Stimulated activated CD4-positive, alpha-beta T cell treated with anti-CD3 and anti-CD28 coated beads, Interleukin-4, amount 100 ng/mL, for 1 hour (primary cell): ENCODE data around the gene ROPN1B.
A peak's percentile ranks its signal among the peaks of the same experiment; 100 is the strongest.
"Not testable (repeated sequence)": the region's sequence is repeated elsewhere in the genome, so short reads cannot be mapped to it uniquely, and the experiment has no call there.

Experiments used
- DNase-seq: peaks from one replicate; pipeline ENCODE4 v3.0.0-alpha.2; 2020

Gene ROPN1B

DNA sequence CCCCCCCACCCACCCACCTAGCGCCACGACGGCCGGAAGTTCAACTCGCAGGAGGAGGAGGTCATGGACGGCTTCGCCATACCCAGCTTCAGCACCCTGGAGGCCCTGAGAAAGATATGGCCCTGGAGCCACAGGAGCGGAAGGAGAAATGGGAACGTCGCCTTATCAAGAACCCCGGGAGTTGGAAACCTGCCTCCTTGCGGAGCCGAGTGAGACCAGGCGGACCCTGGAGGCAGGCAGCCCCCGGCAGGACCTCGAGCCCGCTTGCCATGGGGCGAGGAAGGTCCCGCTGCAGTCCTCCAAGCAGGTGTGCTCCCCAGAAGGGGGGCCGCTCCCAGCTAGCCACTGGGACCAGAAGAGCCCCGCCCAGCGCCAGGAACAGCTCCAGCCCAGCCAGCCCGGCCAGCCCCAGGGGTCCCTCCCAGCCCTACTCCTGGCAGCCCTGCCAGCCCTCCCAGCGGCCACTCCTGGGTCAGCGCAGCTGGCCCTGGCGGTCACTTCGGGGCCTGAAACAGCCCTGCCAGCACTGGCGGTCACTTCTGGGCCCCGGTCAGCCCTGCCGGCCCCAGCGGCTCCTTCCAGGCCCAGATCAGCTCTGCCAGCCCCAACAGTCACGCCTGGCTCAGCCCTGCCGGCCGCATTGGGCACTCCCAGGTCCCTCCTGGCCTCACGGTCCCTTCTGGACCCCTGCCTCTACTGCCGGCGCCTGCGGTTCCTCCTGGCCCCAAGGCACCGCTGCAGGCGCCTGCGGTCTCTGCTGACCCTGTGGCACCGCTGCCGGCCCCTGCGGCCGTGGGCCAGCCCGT is 10.3 kb upstream of the ROPN1B start:
- DNase-seq: no peak

DNA sequence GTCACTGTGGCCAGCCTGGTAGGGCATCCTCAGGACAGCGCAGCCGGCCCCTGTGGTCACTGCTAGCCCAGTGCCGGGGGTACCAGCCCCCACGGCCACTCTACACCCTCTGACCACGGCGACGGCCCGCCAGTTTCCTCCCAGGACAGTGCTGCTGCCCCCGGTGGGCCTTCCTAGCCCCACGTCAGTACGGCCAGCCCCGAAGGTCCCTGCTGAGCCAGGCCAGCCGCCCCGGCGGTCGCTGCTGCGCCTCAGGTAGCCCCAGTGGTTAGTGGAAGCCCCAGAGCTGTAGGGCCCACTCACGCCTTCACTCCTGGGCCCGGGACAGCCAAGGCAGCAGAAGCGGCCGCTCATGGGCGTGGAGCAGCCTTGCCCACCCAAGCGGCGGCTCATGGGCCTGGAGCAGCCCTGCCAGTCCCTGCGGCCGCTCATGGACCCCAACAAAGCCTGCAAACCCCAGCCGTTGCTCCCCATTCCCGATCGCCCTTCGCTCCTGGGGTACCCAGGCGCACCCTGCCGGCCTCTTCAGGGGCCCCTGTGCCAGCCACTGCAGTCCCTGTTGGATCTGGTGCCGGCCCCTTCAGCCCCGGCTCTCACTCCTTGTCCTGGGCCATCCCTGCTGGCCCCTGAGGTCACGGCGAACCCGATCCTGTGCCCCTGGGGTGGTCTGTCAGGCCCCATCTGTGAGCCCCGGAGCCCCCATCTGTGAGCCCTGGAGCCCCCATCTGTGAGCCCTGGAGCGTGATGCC is 9.5 kb upstream of the ROPN1B start:
- no peak for DNase-seq

DNA sequence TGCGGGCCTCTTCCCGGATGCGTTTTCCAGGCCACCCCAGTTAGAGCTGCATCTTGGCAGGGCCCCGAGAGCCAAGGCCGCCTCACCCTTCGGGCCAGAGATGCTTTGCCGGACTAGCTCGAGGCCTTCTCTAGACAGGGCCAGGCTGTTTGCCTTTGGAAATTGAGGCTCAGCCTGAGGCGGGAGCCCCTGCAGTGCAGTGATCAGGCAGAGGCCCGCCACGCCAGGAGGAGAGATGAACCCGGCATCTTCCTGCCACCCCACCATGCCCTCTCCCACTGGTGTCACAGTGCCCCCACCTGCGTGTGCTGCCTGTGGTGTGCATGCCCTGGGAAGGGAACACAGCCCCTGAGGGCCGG is 8.9 kb upstream of the ROPN1B start:
- DNase-seq: no peak

DNA sequence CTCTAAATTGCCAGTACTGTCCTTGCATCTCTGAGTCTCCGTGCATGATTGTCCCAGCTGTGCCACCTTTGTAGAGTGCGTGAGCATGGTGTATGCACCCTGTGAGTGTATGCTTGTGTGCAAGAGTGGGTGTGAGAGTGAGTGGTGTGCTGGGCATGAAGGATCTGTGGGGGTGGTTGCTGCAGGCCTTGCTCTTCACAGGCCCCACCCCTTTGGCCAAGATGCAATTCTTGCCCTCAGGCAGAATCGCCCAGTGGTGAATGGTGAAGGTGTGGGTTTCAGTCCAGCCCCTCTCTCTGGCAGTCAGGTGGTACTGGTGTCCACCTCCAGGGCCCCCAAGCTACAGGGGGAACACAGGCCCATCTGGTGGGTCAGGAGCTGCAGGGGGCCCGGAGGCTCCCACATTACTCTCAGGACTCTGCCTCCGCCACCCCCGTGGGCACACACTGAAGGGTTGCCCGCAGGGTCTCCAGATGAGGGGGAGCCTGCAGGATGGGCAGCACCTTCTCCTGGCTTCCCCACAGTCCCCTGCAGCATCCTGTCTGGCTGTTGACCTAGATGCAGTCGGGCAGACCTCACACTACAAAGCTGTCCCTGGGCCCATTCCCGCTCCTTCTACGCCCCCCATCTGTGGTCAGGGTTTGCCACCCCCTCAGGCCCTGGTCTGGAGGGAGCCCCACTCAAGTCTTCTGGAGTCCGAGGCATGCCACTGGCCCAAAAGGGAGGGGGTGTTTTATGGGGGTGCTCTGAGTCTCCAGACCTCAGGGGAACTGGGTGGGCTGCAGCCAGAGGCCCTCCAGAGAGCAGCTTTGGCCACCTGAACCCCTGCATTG is 8.3 kb upstream of the ROPN1B start:
- no peak for DNase-seq

DNA sequence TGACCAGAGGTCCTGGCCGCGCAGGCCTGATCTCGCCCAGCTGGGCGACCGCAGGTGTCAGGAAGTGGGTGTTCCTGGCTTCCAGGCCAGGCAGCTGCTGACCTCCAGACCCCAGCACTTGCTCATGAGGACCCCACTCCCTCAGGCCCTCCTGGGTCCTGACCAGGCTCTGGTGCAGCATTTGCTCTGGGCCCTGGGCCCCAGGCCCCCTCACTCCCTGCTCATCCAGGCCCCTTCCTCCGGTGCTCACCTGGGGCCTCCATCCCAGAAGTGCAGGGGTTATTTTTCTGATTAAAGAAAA is 7.7 kb upstream of the ROPN1B start:
- DNase-seq: no peak

DNA sequence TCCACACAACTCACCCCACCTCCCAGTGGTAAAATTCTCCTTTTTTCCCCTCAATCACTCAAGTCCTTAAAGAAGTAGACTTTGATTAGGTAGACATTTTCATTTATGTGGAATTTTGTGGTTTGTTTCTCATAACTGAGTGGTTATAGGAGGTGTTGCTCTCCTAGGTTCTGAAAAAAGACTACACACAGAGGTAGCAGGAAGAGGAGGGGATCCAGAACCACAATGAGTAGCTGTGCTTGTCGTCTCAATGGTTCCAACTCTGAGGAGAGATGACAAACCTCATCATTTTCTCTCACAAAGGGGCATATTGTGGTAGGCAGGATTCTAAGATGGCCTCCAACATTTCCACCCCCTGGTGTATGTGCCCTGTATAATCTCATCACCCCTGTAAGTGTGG is 5.1 kb upstream of the ROPN1B start:
- DNase-seq: not testable (repeated sequence)

DNA sequence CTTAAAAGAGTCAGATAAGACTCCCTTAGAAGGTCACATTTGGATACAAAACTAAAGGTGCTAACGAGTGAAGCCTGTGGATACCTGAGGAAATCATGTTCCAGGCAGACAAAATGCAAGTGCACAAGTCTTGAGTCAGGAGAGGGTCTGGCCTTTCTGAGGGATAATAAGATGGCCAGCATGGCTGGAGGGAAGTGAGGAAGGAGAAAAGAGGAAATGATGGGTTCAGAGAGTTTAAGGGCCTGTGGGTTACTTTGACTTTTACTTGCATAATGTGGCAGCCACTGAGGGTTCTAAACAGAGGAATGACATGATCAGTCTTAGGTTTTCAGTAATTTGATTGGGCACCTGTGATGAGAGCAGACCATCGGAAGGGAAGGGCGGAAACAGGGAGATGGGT is 3.5 kb upstream of the ROPN1B start:
- no peak for DNase-seq

DNA sequence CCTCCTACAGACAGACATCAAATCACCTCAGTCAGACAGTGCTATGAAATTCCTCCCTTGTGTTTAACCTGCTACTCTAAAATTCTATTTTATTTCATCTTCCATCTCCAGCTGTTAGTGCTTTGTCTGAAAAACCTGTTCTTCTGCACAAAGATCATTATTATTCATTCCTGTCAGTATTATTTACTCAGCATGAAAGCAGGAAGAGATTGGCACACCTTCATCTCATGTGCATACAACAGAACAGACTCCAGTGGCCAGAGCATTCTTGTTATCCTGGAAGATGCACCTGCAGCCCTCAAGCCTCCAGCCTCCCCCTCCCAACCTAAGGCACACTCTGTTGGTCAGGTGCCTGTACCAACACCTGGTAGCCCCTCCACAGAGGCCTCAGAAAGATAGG is 1.8 kb upstream of the ROPN1B start:
- DNase-seq: no peak

DNA sequence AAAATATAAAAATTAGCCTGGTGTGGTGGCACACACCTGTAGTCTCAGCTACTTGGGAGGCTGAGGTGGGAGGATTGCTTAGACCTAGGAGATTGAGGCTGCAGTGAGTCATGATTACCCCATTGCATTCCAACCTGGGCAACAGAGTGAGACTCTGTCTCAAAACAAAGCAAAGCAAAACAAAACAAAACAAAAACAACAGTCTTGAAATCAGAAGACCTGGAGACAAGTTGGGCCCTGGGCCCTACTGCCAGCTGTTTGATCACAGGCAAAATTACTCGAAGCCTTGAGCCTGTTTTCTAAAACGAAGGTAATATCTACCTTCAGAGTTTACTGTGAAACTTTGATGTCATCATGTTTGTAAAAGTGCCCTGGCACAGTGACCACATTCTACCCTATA is 857 bp upstream of the ROPN1B start:
- DNase-seq: not testable (repeated sequence)

DNA sequence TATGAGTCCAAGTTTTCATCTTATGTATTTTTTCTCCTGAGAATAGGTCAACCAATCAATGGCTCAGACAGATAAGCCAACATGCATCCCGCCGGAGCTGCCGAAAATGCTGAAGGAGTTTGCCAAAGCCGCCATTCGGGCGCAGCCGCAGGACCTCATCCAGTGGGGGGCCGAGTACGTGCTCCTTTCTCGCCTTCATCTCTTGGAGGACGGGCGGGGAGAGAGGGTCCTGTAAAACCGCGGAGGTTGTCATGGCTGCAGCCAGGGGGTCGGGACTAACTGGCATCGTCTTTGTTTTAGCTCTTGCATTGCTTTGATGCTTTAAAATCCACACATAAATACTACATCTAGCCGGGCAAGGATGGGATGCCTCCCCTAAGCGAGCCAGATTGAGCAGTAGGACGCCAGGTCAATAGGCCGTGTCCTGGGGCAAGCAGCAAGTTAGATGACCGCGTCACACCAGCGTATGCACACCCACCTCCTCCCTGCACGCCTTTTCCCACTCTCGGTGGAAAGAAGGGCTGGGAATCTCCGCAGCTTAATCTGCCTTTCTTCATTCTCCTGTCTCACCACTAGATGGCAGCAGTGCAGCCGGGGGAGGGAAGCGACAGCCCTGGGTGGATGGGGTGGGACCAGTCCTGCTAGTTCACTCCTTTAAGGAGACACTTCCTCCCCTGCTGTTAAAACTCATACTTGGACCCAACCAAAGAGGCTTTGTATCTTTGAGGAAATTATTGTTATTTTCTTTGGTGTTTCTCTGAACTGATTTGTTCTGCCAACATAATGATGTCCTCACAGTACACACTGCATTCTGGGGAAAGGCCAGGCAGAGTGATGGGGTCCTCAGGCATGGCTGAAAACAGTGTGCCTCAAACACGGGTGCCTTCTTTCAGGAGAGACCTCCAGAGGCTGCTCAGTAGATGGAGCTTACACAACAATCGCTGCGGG is 3.3 kb downstream of the ROPN1B start:
- DNase-seq: not testable (repeated sequence)

DNA sequence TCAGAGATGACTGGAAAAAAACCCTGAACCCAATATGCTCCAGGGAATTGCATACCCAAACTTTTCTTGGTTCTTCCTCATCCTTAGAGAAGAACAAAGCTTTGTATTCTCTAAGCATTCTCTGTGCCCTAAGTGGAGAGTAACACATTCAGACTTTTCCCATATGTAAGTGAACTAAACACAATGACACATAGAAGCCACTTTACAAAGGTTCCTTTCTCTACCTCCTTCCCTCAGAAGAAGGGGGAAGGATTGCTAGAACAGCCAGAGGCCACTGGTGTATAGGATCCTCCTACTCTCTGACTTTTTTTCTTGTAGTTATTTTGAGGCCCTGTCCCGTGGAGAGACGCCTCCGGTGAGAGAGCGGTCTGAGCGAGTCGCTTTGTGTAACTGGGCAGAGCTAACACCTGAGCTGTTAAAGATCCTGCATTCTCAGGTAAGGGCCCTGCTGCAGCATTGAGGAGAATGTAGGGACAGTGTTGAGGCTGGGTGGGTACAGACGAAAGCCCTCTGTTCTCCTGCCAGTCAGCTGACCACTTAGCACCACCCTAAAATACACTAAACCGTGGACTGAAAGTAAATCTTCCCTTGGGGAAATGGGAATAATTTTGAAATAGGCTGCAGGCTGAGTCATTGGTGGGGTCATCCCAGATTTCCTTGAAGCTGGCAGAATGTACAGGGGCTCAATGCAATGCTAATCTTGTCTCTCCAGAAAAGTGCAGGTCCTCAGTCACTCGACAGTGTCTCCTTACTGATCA is 6.4 kb downstream of the ROPN1B start:
- not testable (repeated sequence) for DNase-seq

DNA sequence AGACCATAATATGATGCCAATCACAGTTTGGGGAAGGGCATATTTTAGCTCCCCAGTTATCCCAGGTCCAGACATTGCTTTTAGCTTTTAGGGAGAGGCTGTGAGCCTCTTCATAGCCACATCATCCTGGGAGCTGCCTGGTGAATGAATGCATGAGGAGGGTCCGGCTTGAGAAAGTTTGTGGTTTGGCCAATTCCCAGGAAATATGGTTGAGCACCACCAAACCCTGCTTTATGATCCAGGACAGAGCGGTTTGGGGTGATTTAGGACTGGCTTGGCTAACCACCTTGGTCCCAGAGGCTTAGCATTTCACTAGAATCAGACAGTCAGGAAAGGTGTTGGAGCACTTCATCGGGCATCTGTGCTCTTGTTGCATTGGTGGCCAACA is 7.0 kb downstream of the ROPN1B start:
- not testable (repeated sequence) for DNase-seq

DNA sequence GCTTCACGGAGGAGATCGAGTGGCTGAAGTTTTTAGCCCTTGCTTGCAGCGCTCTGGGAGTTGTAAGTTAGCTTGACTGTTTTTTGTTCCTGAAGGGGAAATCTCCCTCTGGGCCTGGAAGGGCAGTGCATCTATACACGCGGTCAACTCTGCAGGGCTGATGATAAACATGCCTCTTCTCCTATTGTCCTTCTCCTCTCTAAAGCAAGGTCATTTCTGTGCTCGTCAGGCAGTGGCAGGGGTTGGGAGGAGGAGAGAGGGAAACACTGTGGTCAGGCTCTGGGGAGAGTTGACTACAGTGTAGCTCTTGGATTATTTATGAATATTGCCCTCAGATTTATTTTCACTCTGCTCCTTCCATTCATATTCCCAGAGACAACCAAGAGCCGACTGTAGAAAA is 8.1 kb downstream of the ROPN1B start:
- DNase-seq: not testable (repeated sequence)

DNA sequence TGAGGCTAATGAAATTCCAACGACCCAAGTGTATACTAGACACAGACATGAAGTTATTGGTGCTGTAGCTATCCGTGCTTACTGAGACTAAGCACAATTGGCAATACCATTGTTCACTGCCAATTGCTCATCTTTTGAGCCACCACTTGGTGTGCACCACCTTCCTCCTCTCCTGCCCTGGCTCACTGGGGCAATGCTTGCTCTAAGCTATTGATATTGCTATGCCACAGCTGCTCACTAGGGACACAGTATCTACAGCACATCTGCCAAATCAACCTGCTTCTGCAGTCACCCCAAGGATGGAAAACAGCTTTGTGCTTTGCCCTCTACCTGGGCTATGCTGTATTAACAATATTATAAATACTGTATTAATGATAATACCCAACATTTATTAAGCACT is 16.0 kb downstream of the ROPN1B start:
- not testable (repeated sequence) for DNase-seq

DNA sequence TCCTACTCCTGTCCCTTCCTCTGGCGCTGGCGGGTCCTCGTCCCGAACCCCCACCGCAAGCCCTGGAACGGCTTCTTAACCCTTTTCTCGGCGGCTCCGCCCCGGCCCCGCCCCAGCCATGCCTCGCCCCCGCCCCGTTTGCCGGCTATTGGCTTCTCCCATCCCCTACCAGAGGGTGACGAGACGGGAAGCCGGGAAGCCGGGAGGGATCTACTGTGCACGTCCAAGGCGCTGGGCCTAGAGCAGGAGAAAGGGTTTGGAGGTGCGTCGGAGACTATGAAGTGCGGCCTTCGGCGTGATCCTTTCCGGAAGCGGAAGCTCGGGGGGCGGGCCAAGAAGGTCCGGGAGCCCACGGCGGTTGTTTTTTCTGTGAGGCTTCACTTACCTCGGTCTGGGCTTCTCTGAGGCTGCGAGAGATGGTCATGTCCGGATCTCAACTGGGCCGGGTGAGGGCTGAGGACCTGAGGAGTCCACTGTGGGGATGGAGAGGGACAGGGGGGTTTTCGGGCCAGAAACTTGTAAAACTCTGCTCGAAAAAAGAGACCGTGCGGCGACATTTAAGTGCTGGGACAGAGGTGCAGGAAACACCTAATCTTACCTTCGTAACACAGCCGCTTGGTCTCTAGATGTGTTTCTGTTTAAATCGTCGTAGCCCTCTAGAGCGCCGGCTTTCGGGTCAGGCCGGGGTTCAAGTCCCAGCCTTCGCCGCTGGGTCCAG is 21.4 kb downstream of the ROPN1B start:
- DNase-seq: peak; percentile 81

DNA sequence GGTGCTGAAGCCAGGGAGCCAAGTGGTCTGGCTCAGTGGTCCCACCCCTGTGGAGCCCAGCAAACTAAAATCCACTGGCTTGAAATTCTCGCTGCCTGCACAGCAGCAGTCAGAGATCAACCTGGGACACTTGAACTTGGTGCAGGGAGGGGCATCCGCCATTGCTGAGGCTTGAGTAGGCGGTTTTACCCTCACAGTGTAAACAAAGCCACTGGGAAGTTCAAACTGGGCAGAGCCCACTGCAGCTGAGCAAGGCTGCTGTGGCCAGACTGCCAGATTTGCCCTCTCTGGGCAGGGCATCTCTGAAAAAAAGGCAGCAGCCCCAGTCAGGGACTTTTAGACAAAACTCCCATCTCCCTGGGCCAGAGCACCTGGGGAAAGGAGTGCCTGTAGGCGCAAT is 27.8 kb downstream of the ROPN1B start:
- DNase-seq: not testable (repeated sequence)

DNA sequence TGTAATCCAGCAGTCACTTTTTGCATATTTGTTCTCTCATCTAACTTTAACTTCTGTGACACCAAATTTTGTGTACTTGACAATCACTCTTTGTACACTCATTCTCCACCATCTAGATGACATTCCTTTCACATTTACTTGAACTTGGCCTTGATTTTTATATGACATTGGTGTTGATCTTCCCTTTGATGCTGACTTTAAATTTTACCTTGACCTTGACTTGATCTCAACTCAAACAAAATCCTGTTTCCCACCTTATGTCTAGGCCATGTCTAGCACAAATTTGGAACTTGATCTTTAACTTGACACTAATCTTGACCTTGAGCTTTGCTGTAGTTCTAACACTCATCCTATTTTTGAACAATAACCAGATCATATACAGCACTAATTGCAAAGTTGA is 33.2 kb downstream of the ROPN1B start:
- DNase-seq: no peak

DNA sequence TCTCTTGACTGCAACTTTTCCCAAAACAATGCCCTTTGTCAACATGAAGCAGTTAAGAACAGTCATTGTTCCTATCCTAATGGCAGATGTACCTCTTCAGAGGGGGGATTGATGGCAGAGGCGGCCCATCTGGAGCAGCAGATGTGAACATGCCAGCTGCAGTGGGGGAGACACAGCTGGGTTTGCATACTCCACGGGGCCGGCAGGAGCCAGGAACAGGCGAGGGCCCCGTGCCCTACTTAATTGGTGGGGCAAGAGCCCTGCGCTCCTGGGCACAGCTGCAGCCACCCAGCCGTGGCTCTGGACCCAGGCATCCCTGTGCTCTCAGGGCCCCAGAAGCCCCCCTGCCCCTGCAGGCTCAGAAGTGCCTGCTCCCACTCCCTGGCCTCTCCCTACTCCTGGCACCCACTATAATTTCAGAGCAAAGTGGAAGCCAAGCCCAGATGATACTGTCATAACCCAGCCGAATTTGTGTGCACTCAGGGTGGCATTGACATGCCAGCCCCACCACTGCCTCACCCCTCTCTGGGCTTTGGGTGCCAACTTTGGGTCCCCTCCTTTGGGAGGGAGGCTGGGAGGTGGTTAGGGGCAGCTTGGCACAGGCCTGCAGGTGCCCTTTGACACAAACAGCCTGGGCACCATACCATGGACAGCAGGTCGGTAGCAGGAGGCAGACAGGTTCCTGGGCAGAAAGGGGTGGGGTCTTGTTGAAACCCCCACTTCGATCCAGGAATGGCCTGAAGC is 34.6 kb downstream of the ROPN1B start:
- no peak for DNase-seq

DNA sequence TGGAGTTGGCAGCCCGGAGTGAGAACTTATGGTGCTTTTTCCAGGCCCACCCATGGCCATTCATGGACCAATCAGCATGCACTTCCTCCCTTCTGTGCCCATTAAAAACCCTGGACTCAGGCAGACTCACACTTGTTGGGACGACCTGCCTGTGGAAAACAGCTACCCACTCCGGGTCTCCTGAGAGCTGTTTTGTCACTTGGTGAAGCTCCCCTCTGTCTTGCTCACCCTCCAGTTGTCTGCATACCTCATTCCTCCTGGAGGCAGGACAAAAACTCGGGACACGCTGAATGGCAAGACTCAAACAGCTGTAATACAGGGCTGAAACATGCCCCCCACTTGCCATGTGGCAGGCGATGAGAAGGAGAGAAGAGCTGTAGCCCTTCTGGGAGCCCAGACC is 35.2 kb downstream of the ROPN1B start:
- DNase-seq: no peak

DNA sequence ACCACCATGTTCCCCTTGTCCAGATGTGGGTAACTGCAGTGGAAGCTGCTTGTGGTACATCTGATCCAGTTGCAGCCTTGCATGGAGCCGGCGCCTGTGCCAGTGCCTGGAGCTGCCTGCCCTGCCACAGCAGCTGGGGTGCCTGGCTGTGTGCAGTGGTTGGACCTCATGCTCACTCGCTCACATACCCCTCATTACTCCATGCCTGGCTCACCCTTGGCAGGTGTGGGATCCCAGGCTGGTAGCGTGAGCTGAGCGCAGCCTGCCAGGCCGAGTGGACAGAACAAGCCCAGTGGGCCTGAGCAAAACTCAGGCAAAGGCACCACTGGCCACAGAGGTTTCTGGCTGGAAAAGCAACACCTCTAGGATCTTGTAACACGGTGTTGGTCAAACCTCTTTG is 35.7 kb downstream of the ROPN1B start:
- no peak for DNase-seq
